Cardiac muscle cell (in vitro differentiated cells and primary cell): Measurements from ENCODE around the gene DIAPH2. TPM values are rescaled to one million over a fixed set of nuclear protein-coding genes. Genes with fewer than 3 reads are reported as not detected.

Experiments
- DNase-seq, 2 donors: peaks; one replicate each; pipeline versions ENCODE4 v3.0.0 to v3.0.0-alpha.2; 2010 to 2017; ENCODE audit warnings: low read depth in 1 of 2, low spot score in 1 of 2
- H3K27ac ChIP-seq: fragments of 200-600 bp; sonication (generic); 2 replicates; pipeline ENCODE4 v1.5.1; 2016
- H3K27me3 ChIP-seq: fragments of 200-600 bp; sonication (generic); 2 replicates; pipeline ENCODE4 v1.6.0; 2016; ENCODE audit warnings: control low read depth
- H3K36me3 ChIP-seq: fragments of 200-600 bp; sonication (generic); 2 replicates; pipeline ENCODE4 v1.5.1; 2016; ENCODE audit warnings: control low read depth
- H3K4me1 ChIP-seq: fragments of 200-600 bp; sonication (generic); 2 replicates; pipeline ENCODE4 v1.8.1; 2017; ENCODE audit warnings: low read depth, mild to moderate bottlenecking, mixed run types
- H3K4me3 ChIP-seq: fragments of 200-600 bp; sonication (generic); 2 replicates; pipeline ENCODE4 v1.5.1; 2016; ENCODE audit warnings: mild to moderate bottlenecking
- H3K9me3 ChIP-seq: fragments of 200-600 bp; sonication (generic); 2 replicates; pipeline ENCODE4 v1.5.1; 2017; ENCODE audit warnings: low read depth, mild to moderate bottlenecking, control low read depth
- polyA plus RNA-seq: library from polyadenylated mRNA; unstranded; fragments of >200 nt; fragmentation: Nextera tagmentation; extraction: Ambion mirVana; gene quantifications from 2 replicates; pipeline ENCODE4 v1.2.1, GENCODE V29; 2016
- total RNA-seq: library from RNA; depleted of rRNA; stranded (reverse); fragments of >200 nt; gene quantifications from 2 replicates; pipeline ENCODE4 v1.2.3, GENCODE V29; 2016
- TF ChIP-seq, protein P1 (sequence below): IDR thresholded peaks from 2 replicates; pipeline ENCODE4 v1.5.1; 2012; ENCODE audit warnings: low read depth, mild to moderate bottlenecking, low read length

The DIAPH2 gene
- total and polyA plus RNA-seq, 2 experiments from 2014 or later: 9.1 to 18.4 TPM

DNA sequence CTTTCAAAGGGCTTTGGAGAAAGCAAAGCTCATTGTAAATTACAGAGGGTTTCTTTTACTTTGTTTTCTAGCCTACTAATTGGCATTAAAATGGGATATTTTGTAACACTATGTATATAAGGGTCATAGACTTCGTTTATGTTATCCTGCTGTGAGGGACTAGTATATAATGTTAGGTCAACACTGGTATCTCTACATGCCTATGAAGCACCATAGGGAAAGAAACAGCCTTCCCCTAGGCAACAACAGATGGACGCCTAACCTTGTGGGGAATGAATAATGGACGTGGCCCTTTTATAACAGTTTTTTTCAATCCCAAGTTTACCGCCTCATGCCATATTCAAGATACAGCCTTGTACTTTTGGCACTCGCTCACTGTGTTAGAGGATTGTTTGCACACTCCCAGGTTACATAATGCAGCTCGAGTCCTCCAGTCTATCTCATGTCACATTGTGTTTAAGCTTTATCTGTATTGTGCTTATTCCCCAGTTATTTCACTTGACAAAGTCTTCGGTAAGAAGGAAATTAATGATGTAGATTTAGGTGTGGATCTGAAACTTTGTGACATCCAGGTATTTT lies 910.1 kb downstream of the DIAPH2 start:
- Histone ChIP-seq H3K36me3 (no peaks in the 10 kb centered on the region), H3K4me1 (peaks cover 5% of the 10 kb centered on the region), H3K27ac (no peak overlapping the region), H3K9me3 (no peaks in the 10 kb centered on the region), H3K27me3 (no peaks in the 10 kb centered on the region), H3K4me3 (no peak overlapping the region)
- TF ChIP-seq, protein P1, sequence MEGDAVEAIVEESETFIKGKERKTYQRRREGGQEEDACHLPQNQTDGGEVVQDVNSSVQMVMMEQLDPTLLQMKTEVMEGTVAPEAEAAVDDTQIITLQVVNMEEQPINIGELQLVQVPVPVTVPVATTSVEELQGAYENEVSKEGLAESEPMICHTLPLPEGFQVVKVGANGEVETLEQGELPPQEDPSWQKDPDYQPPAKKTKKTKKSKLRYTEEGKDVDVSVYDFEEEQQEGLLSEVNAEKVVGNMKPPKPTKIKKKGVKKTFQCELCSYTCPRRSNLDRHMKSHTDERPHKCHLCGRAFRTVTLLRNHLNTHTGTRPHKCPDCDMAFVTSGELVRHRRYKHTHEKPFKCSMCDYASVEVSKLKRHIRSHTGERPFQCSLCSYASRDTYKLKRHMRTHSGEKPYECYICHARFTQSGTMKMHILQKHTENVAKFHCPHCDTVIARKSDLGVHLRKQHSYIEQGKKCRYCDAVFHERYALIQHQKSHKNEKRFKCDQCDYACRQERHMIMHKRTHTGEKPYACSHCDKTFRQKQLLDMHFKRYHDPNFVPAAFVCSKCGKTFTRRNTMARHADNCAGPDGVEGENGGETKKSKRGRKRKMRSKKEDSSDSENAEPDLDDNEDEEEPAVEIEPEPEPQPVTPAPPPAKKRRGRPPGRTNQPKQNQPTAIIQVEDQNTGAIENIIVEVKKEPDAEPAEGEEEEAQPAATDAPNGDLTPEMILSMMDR: no peak
- DNase-seq: no peak

DNA sequence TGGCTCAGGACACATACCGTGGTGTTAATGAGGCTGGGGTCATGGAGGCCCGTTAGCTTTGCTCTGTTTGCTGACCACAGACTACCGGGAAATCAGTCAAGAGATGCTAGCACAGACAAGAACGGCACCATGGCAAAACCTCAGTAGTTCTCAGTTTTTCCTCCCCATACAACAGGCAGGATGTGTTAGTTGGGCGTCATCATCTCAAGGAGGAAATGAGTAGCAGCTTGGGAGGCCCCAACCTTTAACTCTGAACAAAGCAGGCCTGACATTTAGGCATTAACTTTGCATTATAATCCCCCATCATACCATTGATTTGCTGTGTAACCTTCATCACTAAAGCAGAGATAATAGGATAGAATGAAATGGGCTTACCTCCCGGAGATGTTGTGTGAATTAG lies 913.3 kb downstream of the DIAPH2 start:
- DNase-seq: no peak
- Histone ChIP-seq H3K27me3 (no peaks in the 10 kb centered on the region), H3K4me3 (no peak overlapping the region), H3K27ac (no peak overlapping the region), H3K4me1 (peaks cover 5% of the 10 kb centered on the region), H3K36me3 (no peaks in the 10 kb centered on the region), H3K9me3 (no peaks in the 10 kb centered on the region)
- TF ChIP-seq, protein P1: no peak

DNA sequence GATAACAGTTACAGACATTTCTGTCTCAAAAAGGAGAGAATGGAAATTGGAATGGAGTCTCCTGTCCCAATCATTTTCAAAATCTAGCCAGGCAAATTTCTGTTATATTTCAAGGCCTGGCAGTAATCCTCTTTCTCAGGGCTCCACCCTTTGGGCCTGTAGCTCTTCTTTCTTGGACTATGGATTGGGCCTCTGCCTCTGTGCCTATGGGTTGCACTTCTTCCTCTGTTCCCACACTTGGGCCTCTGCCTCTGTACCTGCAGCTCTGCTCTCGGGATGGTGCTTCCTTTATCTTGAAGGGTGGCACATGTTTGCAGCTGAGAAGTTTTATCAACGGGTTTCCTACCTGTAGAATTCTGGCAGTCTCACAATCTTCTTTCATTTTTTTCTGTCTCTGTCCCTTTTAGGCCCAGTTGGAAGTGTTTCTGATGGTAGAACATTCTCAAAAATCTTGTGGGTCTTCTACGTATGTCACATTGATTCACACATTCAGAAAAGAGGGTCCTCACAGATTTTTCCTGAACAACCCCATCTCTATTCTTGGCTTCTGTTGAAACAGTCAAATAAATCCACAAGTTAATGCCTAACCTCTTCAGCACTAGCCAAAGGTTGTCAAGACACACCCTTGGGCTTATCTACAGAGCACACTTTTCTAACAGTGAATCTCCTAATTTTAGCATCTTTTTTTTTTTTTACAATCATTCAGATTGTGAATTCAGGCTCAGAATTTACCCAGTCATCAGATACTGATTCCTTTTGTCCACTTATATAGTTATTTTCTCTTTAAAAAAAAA lies 918.0 kb downstream of the DIAPH2 start:
- Histone ChIP-seq H3K27me3 (no peaks in the 10 kb centered on the region), H3K4me3 (no peak overlapping the region), H3K9me3 (no peaks in the 10 kb centered on the region), H3K36me3 (no peaks in the 10 kb centered on the region), H3K4me1 (peaks cover 5% of the 10 kb centered on the region), H3K27ac (no peak overlapping the region)
- no peak for DNase-seq
- TF ChIP-seq, protein P1: no peak

DNA sequence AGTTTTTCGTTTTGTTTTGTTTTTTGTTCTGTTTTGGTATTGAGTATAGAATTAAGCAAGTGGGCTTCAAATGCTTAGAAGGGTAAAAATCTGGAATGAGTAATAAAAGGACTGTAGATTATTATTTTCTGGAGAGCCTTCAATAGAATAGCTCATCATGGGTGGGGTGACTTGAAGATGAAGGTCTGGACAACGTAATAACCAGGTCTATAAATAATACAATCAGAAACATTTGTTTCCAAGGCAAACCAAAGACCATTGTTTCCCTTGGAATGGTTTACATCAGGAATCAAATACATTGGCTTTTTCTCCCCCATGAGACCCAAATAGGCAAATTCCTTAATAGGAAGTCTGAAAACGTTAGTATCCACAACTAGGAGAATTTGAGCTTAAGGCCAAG lies 920.6 kb downstream of the DIAPH2 start:
- Histone ChIP-seq H3K27ac (no peak overlapping the region), H3K27me3 (no peaks in the 10 kb centered on the region), H3K36me3 (no peaks in the 10 kb centered on the region), H3K9me3 (no peaks in the 10 kb centered on the region), H3K4me1 (no peaks in the 10 kb centered on the region), H3K4me3 (no peak overlapping the region)
- TF ChIP-seq, protein P1: no peak
- no peak for DNase-seq

DNA sequence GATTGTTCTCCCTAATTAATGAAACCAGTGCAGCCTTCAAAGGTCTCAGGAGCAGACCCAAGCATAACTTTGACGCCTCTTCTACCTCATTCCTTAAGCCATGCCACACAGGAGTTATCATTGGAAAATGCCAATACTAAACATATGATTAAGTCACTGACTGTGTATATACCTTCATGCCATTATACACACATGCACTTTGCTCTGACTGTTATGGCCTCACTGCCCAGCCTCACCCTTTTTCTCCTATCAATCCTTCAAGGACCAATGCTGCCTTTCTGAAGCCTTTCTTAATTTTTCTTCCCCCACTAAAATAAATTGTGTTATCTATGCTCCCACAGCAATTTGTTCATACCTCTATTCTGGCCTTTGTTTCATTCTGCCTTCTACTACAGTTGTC lies 924.7 kb downstream of the DIAPH2 start:
- no peaks in the 10 kb centered on the region for H3K27me3 ChIP-seq
- H3K4me1 ChIP-seq: no peaks in the 10 kb centered on the region
- no peaks in the 10 kb centered on the region for H3K36me3 ChIP-seq
- no peak overlapping the region for H3K4me3 ChIP-seq
- H3K27ac ChIP-seq: no peak overlapping the region
- no peak for DNase-seq
- no peaks in the 10 kb centered on the region for H3K9me3 ChIP-seq
- TF ChIP-seq, protein P1: no peak
